ENCODE results near the gene TALDO1.

DNA sequence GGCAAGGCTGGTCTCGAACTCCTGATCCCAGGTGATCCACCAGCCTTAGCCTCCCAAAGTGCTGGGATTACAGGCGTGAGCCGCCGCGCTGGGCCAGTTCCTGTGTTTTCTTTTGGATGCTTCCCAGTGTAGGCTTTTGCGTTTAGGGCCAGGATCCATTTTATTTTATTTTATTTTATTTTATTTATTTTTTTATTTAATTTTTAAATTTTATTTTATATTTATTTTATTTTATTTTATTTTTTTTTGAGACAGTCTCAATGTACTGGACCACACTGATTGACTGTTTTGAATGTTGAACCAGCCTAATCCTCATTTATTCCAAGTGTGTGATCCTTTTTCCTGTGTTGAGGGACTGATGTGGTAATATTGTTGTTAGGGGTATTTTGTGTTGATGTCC is 32.8 kb upstream of the TALDO1 start:
- TF ChIP-seq EP300 (IDR thresholded peaks at IDR 0.05) (no peak), POLR2A (IDR thresholded peaks at IDR 0.05) (no peak)
- TF ChIP-seq, protein P1, sequence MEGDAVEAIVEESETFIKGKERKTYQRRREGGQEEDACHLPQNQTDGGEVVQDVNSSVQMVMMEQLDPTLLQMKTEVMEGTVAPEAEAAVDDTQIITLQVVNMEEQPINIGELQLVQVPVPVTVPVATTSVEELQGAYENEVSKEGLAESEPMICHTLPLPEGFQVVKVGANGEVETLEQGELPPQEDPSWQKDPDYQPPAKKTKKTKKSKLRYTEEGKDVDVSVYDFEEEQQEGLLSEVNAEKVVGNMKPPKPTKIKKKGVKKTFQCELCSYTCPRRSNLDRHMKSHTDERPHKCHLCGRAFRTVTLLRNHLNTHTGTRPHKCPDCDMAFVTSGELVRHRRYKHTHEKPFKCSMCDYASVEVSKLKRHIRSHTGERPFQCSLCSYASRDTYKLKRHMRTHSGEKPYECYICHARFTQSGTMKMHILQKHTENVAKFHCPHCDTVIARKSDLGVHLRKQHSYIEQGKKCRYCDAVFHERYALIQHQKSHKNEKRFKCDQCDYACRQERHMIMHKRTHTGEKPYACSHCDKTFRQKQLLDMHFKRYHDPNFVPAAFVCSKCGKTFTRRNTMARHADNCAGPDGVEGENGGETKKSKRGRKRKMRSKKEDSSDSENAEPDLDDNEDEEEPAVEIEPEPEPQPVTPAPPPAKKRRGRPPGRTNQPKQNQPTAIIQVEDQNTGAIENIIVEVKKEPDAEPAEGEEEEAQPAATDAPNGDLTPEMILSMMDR (IDR thresholded peaks at IDR 0.05), result no peak
